Body of pancreas (tissue), 4 donors: Measurements from ENCODE around the gene TNFSF4. TPM values are rescaled to one million over a fixed set of nuclear protein-coding genes. Genes with fewer than 3 reads are reported as not detected.

Source experiments
- ATAC-seq: fragments of 150-250 bp; one replicate; pipeline ENCODE4 v1.9.1; 2016
- DNase-seq, 4 donors: peaks; one replicate each; pipeline ENCODE4 v3.0.0-alpha.2; 2019
- H3K27ac ChIP-seq, 4 donors: fragments of 200-600 bp; sonication (generic); 1 replicate in 3 of 4; 2 replicates in 1 of 4; pipeline versions ENCODE4 v1.5.1 to v1.6.1; 2016 to 2019; ENCODE audit warnings: mild to moderate bottlenecking in 1 of 4, mixed read lengths in 1 of 4, moderate library complexity in 1 of 4
- H3K27me3 ChIP-seq, 2 donors: fragments of 200-600 bp; sonication (generic); one replicate each; pipeline ENCODE4 v1.6.0; 2016; ENCODE audit warnings: mild to moderate bottlenecking in 1 of 2
- H3K36me3 ChIP-seq, 2 donors: fragments of 200-600 bp; sonication (generic); replicated peaks in 1 of 2; 2 replicates each; pipeline ENCODE4 v1.5.1; 2016; ENCODE audit warnings: low read depth in 2 of 2; ENCODE audit not compliant: insufficient read depth in 1 of 2
- H3K4me1 ChIP-seq: fragments of 200-600 bp; sonication (generic); one replicate; pipeline ENCODE4 v1.6.0; 2016
- H3K4me3 ChIP-seq, 2 donors: fragments of 200-600 bp; sonication (generic); 1 replicate in 1 of 2; 2 replicates in 1 of 2; pipeline ENCODE4 v1.5.1; 2016 to 2019
- H3K9me3 ChIP-seq, 3 donors: fragments of 200-600 bp; sonication (generic); 1 replicate in 2 of 3; 2 replicates in 1 of 3; pipeline ENCODE4 v1.5.1; 2016
- CTCF ChIP-seq, 7 experiments: fragments of 450-650 bp in 4 of 7; fragments of 200-600 bp in 3 of 7; sonication (generic) in 3 of 7; IDR thresholded peaks; one replicate each; pipeline ENCODE4 v1.5.1; 2016 to 2019; ENCODE audit warnings: antibody characterized with exemption in 7 of 7
- POLR2A ChIP-seq, 3 donors: fragments of 450-650 bp; IDR thresholded peaks; one replicate each; pipeline ENCODE4 v1.6.1; 2016; ENCODE audit warnings: antibody characterized with exemption in 3 of 3, mild to moderate bottlenecking in 2 of 3
- WGBS, 2 donors: methylation state at CpG; one replicate each; pipeline ENCODE4 v1.1.5; 2017; 5-methylcytosine and 5-hydroxymethylcytosine counted together
- intact Hi-C: fragments of 100-400 bp; cut with DNase I; formaldehyde crosslinking; loops from one replicate; pipeline ENCODE4 v1.15.1; 2023
- total RNA-seq, 2 donors: library from RNA; depleted of rRNA; stranded (reverse); fragments of >200 nt; gene quantifications; one replicate each; pipeline ENCODE4 v1.1.0, GENCODE V29; 2016

TNFSF4 gene
- total RNA-seq, result 1 to 10 TPM in 1 of 2 donors, not detected in 1; 1.3 TPM

GRCh38 chr1:173206816-173207568 is at the start of gene TNFSF4:
Gene TNFSF4, minus strand, starts transcription at chr1:173207331. Its CDS starts 155 bp downstream, at chr1:173207176.
- TF ChIP-seq POLR2A (IDR thresholded peaks at IDR 0.05), result no peak
- no peak for TF ChIP-seq CTCF (IDR thresholded peaks at IDR 0.05)
- H3K4me1 ChIP-seq, result peaks cover 21% of the 10 kb centered on the region
- H3K9me3 ChIP-seq, result no peaks in the 10 kb centered on the region
- H3K27ac ChIP-seq, result no peak within 1 kb of the TSS
- DNase-seq (peak in 1 of 4 donors; percentile 10), ATAC-seq (no peak)
- intact Hi-C loops, result loop anchor here (5.0 kb wide), 1 partner anchor 460 kb away; no protein-coding TSS in a partner anchor
- no peak within 1 kb of the TSS for H3K4me3 ChIP-seq
- WGBS, 2 donors, result 21 to 30% methylated on average over 11 of the region's 11 CpGs
- no peaks in the 10 kb centered on the region for H3K27me3 ChIP-seq
- no peaks in the 10 kb centered on the region for H3K36me3 ChIP-seq

- ATAC-seq, result no peak
- Histone ChIP-seq H3K4me1 (no peaks in the 10 kb centered on the region), H3K36me3 (no peaks in the 10 kb centered on the region), H3K4me3 (no peak overlapping the region), H3K27ac (no peak overlapping the region), H3K27me3 (no peaks in the 10 kb centered on the region), H3K9me3 (no peaks in the 10 kb centered on the region)
- 38 to 44% methylated on average over 3 of the region's 3 CpGs for WGBS, 2 donors
- TF ChIP-seq POLR2A (IDR thresholded peaks at IDR 0.05) (no peak), CTCF (IDR thresholded peaks at IDR 0.05) (peak; percentile 38 to 72 (median 46))
- DNase-seq, result peak in 2 of 4 donors; percentile 9 to 17
- intact Hi-C loops, result no loop called here
Observed at GRCh38 chr1:173255214-173255813, 48.2 kb upstream of the TNFSF4 start.

GRCh38 chr1:173253046-173253445 is 45.9 kb upstream of the TNFSF4 start:
- no peak for DNase-seq
- no peaks in the 10 kb centered on the region for H3K27me3 ChIP-seq
- TF ChIP-seq CTCF (IDR thresholded peaks at IDR 0.05), result no peak
- no peak for TF ChIP-seq POLR2A (IDR thresholded peaks at IDR 0.05)
- no peaks in the 10 kb centered on the region for H3K4me1 ChIP-seq
- 84 to 94% methylated on average over 3 of the region's 3 CpGs for WGBS, 2 donors
- H3K4me3 ChIP-seq, result no peak overlapping the region
- intact Hi-C loops, result no loop called here
- H3K27ac ChIP-seq, result no peak overlapping the region
- no peak for ATAC-seq
- H3K9me3 ChIP-seq, result no peaks in the 10 kb centered on the region
- H3K36me3 ChIP-seq, result no peaks in the 10 kb centered on the region

GRCh38 chr1:173249349-173249748 is 42.2 kb upstream of the TNFSF4 start:
- DNase-seq (no peak), ATAC-seq (no peak)
- Histone ChIP-seq H3K9me3 (no peaks in the 10 kb centered on the region), H3K27ac (no peak overlapping the region), H3K4me1 (no peaks in the 10 kb centered on the region), H3K4me3 (no peak overlapping the region), H3K27me3 (no peaks in the 10 kb centered on the region), H3K36me3 (no peaks in the 10 kb centered on the region)
- intact Hi-C loops, result no loop called here
- TF ChIP-seq POLR2A (IDR thresholded peaks at IDR 0.05) (no peak), CTCF (IDR thresholded peaks at IDR 0.05) (no peak)
